GM12891 (cell line): ENCODE data around the gene SLC8A3.

Experiments
- PAX5 ChIP-seq: IDR thresholded peaks from 2 replicates; pipeline ENCODE4 v1.6.1; 2011; ENCODE audit warnings: low read length, moderate library complexity, mild to moderate bottlenecking; ENCODE audit not compliant: insufficient read depth, severe bottlenecking
- POLR2A ChIP-seq: IDR thresholded peaks from 2 replicates; pipeline ENCODE4 v1.6.1; 2011; ENCODE audit warnings: low read depth, low read length, control low read depth
- POLR2AphosphoS5 ChIP-seq: IDR thresholded peaks from 2 replicates; pipeline ENCODE4 v1.6.1; 2011; ENCODE audit warnings: low read depth, low read length, control low read depth
- SPI1 ChIP-seq: IDR thresholded peaks from 2 replicates; pipeline ENCODE4 v1.6.1; 2011; ENCODE audit warnings: low read depth, low read length, control low read depth
- TAF1 ChIP-seq: IDR thresholded peaks from 2 replicates; pipeline ENCODE4 v1.6.1; 2011; ENCODE audit warnings: low read depth, low read length, control low read depth

DNA sequence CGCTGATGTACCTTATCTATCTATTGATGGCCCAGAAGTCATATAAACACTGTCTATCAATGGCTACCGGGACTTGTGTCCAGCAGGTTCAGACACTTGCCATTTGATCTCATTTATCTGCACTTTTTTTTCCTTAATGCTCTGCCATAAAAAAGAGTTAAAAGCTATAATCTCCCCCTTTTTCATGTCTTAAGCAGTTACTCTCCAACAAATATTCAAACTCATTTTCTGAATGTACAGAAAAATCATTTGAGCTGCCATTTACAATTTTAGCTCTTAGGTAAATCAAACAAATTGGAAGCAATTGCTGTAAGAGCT, 101.4 kb downstream of the SLC8A3 start:
- TF ChIP-seq POLR2AphosphoS5 (no peak), POLR2A (no peak), TAF1 (no peak), SPI1 (no peak), PAX5 (no peak)
